Astrocyte of the spinal cord (primary cell): ENCODE data around the gene GMNN.

Experiments
- DNase-seq: peaks from one replicate; pipeline ENCODE4 v3.0.0; 2011; ENCODE audit warnings: low read depth, low spot score
- H3K4me3 ChIP-seq: 2 replicates; pipeline ENCODE4 v1.5.1; 2011; ENCODE audit warnings: low read depth, mild to moderate bottlenecking, low read length, moderate library complexity
- in situ Hi-C: cut with HindIII; loops from 2 replicates; pipeline ENCODE4 v1.10.0; 2017; ENCODE audit warnings: low sequenced_read_pairs
- TF ChIP-seq, protein P1 (sequence below): IDR thresholded peaks from 2 replicates; pipeline ENCODE4 v1.5.1; 2012; ENCODE audit warnings: low read depth, mild to moderate bottlenecking, low read length, inconsistent platforms

GMNN gene

DNA sequence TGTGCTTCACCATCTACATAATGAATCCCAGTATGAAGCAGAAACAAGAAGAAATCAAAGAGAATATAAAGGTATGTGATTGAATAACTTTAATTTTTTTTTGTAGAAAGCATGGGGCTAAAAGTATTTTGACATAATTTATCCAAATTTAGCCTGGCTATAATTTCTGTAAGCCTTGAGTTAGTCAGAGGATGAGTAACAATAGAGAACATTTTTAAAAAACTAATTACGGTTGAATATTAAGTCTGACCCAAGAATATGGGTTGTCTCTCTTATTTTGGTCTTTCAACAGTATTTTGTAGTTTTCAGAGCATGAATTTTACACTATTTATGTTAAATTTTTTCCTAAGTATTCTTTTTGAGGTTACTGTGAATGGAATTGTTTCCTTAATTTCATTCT, 2.5 kb downstream of the GMNN start:
- no peak for DNase-seq
- in situ Hi-C loops, result no loop called here
- H3K4me3 ChIP-seq, result no peak overlapping the region
- TF ChIP-seq, protein P1, sequence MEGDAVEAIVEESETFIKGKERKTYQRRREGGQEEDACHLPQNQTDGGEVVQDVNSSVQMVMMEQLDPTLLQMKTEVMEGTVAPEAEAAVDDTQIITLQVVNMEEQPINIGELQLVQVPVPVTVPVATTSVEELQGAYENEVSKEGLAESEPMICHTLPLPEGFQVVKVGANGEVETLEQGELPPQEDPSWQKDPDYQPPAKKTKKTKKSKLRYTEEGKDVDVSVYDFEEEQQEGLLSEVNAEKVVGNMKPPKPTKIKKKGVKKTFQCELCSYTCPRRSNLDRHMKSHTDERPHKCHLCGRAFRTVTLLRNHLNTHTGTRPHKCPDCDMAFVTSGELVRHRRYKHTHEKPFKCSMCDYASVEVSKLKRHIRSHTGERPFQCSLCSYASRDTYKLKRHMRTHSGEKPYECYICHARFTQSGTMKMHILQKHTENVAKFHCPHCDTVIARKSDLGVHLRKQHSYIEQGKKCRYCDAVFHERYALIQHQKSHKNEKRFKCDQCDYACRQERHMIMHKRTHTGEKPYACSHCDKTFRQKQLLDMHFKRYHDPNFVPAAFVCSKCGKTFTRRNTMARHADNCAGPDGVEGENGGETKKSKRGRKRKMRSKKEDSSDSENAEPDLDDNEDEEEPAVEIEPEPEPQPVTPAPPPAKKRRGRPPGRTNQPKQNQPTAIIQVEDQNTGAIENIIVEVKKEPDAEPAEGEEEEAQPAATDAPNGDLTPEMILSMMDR, result no peak

DNA sequence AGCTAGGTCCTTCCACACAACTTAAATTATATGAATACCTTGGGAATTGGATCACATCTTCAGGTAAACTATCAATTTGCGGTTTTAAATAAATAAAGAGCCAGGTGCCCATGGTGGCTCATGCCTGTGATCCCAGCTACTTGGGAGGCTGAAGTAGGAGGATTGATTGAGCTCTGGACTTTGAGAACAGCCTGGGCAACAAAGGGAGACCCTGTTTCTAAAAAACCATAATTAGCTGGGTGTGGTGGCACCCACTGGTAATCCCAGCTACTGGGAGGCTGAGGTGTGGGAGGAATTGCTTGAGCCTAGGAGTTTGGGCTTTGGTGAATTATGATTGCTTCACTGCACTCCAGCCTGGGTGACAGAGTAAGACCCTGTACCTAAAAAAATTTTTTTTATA, 3.4 kb downstream of the GMNN start:
- no peak overlapping the region for H3K4me3 ChIP-seq
- in situ Hi-C loops, result no loop called here
- TF ChIP-seq, protein P1, result no peak

DNA sequence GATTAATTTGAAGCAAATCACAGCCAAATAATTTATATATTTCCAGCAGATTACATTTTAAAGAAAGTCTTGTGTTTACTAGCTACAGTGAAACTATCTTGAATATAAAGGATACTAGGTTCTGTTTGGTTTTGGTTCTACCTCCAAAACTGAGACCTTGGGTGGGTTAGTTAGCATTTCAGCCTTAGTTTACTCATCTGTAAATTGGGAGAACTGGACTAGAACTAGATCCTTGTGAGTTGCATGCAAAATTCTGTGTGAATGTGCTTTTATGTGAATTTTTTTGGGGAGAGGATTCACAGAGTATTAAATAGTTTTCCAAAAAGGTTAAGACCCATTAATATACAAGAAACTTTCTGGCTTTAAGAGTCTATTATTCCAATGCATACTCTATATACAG, 4.1 kb downstream of the GMNN start:
- no peak for DNase-seq
- H3K4me3 ChIP-seq, result no peak overlapping the region
- in situ Hi-C loops, result no loop called here
- TF ChIP-seq, protein P1, result no peak

More for the DNA sequence above, 3.4 kb downstream of the GMNN start:
- DNase-seq, result no peak

DNA sequence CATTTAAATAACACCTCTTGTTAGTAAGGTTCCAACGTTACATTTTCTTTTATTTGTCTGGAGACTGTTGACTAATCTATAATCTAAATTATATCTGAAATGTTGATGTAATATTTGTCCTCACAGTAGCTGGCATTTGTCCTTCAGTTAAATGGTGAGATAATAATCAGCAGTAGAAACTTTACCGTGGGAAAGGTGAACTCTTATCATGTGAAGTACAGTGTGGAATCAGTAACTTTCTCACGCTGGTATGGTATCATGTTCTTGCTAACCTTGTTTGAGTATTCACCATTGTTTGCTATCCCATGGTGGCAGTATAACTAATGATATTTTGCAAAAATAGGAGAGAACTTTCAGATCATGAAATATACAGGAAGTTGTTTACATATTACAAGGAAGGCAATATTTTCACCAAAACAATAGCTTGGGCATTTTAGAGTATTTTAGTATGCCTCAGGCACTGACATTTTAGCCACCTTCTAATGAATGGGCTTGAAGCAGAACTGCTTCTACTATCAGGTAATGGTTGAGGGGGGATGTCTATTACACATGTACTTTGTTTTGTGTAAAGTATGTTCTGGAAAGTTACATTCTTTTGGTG, 4.8 kb downstream of the GMNN start:
- TF ChIP-seq, protein P1, result no peak
- no peak for DNase-seq
- in situ Hi-C loops, result no loop called here
- H3K4me3 ChIP-seq, result no peak overlapping the region

DNA sequence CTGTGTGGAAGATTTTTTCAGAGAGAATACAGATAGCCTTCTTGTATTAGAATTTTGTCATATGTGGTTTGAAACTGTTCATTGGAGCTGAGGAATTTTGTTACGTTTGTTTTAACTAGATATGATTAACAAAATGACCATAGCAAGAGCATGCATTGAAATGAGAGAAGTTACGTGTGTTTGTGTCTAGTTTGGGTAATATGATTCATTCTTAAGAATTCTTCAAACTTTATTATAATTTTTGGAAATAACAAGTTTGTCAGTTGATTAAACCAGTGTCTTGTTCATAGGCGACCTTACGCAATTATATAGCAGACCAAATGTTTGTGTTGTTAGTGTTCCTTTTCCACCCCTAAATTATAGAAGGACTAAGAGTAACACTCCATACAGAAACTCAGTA, 5.5 kb downstream of the GMNN start:
- TF ChIP-seq, protein P1, result no peak
- H3K4me3 ChIP-seq, result no peak overlapping the region
- in situ Hi-C loops, result no loop called here
- no peak for DNase-seq

DNA sequence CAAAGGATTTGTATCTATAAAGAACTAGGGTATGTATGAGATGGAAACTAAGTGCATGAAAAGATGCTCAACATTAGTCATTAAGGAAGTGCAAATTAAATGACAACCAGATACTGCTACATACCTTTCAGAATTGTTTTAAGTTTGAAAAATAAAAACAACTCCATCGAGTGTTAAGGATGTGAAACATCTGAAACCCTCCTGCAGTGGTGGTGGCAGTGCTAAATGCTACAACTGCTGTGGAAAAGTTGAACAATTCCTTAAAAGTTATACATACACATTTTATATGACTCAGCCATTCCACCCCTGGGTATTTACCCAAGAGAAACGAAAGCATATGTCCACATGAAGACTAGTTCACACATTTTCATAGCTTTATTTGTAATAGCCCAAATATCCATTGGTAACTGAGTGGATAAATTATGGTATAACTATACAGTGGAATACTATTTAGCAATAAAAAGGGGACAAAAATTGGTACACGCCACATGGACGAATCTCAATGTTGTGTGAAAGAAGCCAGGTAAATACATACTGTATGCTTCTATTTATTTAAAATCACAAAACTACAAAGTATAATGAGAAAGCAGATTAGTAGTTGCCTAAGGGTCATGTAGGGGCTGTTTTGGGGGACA, 13.4 kb downstream of the GMNN start:
- TF ChIP-seq, protein P1, result no peak
- in situ Hi-C loops, result no loop called here
- no peak overlapping the region for H3K4me3 ChIP-seq
- DNase-seq, result no peak
